Mammary epithelial cell (primary cell): ENCODE measurements around the gene KCNQ5.

Experiments
- EZH2 ChIP-seq: IDR thresholded peaks from 2 replicates; pipeline ENCODE4 v1.6.1; 2012; ENCODE audit warnings: low read length, inconsistent platforms, borderline replicate concordance
- TF ChIP-seq, protein P1 (sequence below), 2 donors: IDR thresholded peaks in 1 of 2; conservative IDR thresholded peaks in 1 of 2; 2 replicates each; pipeline ENCODE4 v1.5.1; 2011 to 2012; ENCODE audit warnings: inconsistent platforms in 2 of 2, low read length in 2 of 2, mild to moderate bottlenecking in 2 of 2, control low read depth in 1 of 2, low read depth in 1 of 2; ENCODE audit not compliant: insufficient read depth in 1 of 2; ENCODE audit errors: extremely low read depth in 1 of 2

DNA sequence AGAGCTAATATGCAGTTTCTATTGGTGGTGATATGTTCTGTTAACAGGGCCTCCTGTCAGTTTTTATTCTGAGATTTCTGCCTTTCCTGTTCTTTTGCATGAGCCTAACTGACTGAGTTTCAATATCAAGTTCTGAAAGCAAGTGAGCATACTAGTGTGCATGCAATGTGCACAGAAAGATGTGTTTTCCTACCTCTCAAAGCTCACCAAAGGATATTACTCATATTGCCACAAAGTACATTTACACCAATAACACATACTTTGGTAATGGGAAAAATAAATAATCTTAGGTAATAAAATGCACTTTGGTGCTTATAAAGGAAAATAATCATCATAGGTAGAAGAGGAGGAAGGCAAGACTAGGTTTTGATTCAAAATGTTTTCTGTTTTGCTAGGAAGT is 408.4 kb downstream of the KCNQ5 start:
- TF ChIP-seq, protein P1, sequence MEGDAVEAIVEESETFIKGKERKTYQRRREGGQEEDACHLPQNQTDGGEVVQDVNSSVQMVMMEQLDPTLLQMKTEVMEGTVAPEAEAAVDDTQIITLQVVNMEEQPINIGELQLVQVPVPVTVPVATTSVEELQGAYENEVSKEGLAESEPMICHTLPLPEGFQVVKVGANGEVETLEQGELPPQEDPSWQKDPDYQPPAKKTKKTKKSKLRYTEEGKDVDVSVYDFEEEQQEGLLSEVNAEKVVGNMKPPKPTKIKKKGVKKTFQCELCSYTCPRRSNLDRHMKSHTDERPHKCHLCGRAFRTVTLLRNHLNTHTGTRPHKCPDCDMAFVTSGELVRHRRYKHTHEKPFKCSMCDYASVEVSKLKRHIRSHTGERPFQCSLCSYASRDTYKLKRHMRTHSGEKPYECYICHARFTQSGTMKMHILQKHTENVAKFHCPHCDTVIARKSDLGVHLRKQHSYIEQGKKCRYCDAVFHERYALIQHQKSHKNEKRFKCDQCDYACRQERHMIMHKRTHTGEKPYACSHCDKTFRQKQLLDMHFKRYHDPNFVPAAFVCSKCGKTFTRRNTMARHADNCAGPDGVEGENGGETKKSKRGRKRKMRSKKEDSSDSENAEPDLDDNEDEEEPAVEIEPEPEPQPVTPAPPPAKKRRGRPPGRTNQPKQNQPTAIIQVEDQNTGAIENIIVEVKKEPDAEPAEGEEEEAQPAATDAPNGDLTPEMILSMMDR (conservative IDR thresholded peaks at IDR 0.05 in 1 of 2, IDR thresholded peaks at IDR 0.05 in 1 of 2; ENCODE audit: extremely low read depth in 1 of 2, insufficient read depth in 1 of 2, low read depth in 1 of 2, low read length in 2 of 2) = no peak
- TF ChIP-seq EZH2 = no peak
